ENCODE results near the gene PSMD9.
"Not testable (repeated sequence)": the region's sequence is repeated elsewhere in the genome, so short reads cannot be mapped to it uniquely, and the experiment has no call there.

- TF ChIP-seq POLR2AphosphoS5 (IDR thresholded peaks at IDR 0.05; ENCODE audit: low read depth); ETS1 (IDR thresholded peaks at IDR 0.05); EZH2phosphoT487 (IDR thresholded peaks at IDR 0.05; ENCODE audit: unreplicated experiment); CTCF (conservative IDR thresholded peaks at IDR 0.05; ENCODE audit: low read depth in 2 of 2); EZH2 (IDR thresholded peaks at IDR 0.05; ENCODE audit: low read depth, unreplicated experiment); ZNF114 (CRISPR knock-in tag; IDR thresholded peaks at IDR 0.05); REST (IDR thresholded peaks at IDR 0.05; ENCODE audit: unreplicated experiment); STAT1 (IDR thresholded peaks at IDR 0.05; ENCODE audit: unreplicated experiment); NANOG (IDR thresholded peaks at IDR 0.05; ENCODE audit: borderline replicate concordance); CREB1 (CRISPR knock-in tag; IDR thresholded peaks at IDR 0.05; ENCODE audit: low read depth); JUNB (IDR thresholded peaks at IDR 0.05; ENCODE audit: unreplicated experiment): not testable (repeated sequence)
Observed at GRCh38 chr12:121869229-121869628, 19.4 kb upstream of the PSMD9 start.

All from GM23338 (cell line).